Esophagus muscularis mucosa (tissue), 4 donors: ENCODE results near the gene QRSL1.

Source experiments
- CTCF ChIP-seq, 3 experiments: fragments of 200-600 bp in 2 of 3; fragments of 450-650 bp in 1 of 3; sonication (generic) in 2 of 3; IDR thresholded peaks; one replicate each; pipeline ENCODE4 v1.5.1; 2017 to 2019; ENCODE audit warnings: antibody characterized with exemption in 3 of 3, mild to moderate bottlenecking in 2 of 3, moderate library complexity in 1 of 3
- EP300 ChIP-seq: sonication (generic); formaldehyde crosslinking; IDR thresholded peaks from one replicate; pipeline ENCODE4 v1.6.1; 2017; ENCODE audit warnings: antibody characterized with exemption
- POLR2A ChIP-seq: fragments of 450-650 bp; IDR thresholded peaks from one replicate; pipeline ENCODE4 v1.6.1; 2017; ENCODE audit warnings: antibody characterized with exemption, moderate library complexity, mild to moderate bottlenecking, low read depth
- POLR2AphosphoS5 ChIP-seq, 2 donors: sonication (generic); formaldehyde crosslinking; IDR thresholded peaks; one replicate each; pipeline ENCODE4 v1.6.1; 2017; ENCODE audit warnings: antibody characterized with exemption in 2 of 2

DNA sequence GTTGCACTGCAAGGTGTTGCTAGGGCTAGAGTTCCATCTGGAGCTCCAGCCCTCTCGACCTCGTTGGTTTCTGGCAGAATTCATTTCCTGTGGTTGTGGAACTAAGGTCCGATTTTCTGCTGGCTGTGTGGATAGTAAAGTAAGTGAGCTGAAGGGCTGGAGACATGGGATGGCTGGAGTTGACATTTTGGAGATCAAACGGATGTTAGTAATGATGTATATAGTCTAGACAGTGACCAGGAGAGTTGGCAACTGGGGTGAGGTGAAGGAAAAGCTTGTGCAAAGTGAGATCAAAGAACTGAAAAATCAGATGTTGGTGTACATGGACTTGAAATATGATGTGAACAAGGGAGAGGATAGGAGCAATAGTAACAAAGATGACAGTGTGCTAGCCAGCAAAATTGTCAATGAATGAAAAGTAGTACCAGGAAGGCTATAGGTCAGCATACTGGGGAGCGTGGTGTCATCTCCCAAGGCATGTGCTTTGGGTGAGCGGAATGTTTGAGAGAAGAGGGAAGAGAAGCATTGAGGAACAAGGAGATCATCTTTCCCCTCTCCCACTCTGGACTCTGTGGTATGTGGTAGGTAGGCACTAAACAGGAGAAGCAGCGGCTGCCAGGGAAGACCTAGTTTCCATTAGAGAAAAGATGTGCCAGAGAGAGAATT lies 7.8 kb downstream of the QRSL1 start:
- no peak for TF ChIP-seq CTCF (IDR thresholded peaks at IDR 0.05)
- TF ChIP-seq POLR2AphosphoS5 (IDR thresholded peaks at IDR 0.05), result no peak
- no peak for TF ChIP-seq POLR2A
- no peak for TF ChIP-seq EP300
